ENCODE data around the gene UNC5A.

UNC5A gene

GRCh38 chr5:176819476-176819875 lies 9.1 kb downstream of the UNC5A start:
- no peak for ATAC-seq
- TF ChIP-seq ZC3H10 (CRISPR knock-in tag; IDR thresholded peaks at IDR 0.05), result no peak
- TF ChIP-seq RARB (CRISPR knock-in tag; IDR thresholded peaks at IDR 0.05), result no peak
- no peak for TF ChIP-seq ZNF565 (CRISPR knock-in tag; conservative IDR thresholded peaks at IDR 0.05; ENCODE audit: low read depth)
- no peak for TF ChIP-seq CSRNP3 (CRISPR knock-in tag; IDR thresholded peaks at IDR 0.05)
- no peak for TF ChIP-seq ZFP30 (CRISPR knock-in tag; IDR thresholded peaks at IDR 0.05)
- TF ChIP-seq ZFP3 (CRISPR knock-in tag; IDR thresholded peaks at IDR 0.05), result no peak
- no peak for TF ChIP-seq PPARA (CRISPR knock-in tag; IDR thresholded peaks at IDR 0.05; ENCODE audit: borderline replicate concordance)
- TF ChIP-seq POU6F1 (CRISPR knock-in tag; IDR thresholded peaks at IDR 0.05; ENCODE audit: borderline replicate concordance, low read depth), result no peak
- no peak for TF ChIP-seq SNAI2 (CRISPR knock-in tag; IDR thresholded peaks at IDR 0.05)
- no peak for TF ChIP-seq CSDC2 (CRISPR knock-in tag; IDR thresholded peaks at IDR 0.05)
- no peak for TF ChIP-seq ARNTL (CRISPR knock-in tag; IDR thresholded peaks at IDR 0.05; ENCODE audit: borderline replicate concordance, low read depth)

- TF ChIP-seq TSHZ2 (CRISPR knock-in tag; IDR thresholded peaks at IDR 0.05) (no peak), ARNTL (CRISPR knock-in tag; IDR thresholded peaks at IDR 0.05; ENCODE audit: borderline replicate concordance, low read depth) (no peak), CSDC2 (CRISPR knock-in tag; IDR thresholded peaks at IDR 0.05) (no peak), POU6F1 (CRISPR knock-in tag; IDR thresholded peaks at IDR 0.05; ENCODE audit: borderline replicate concordance, low read depth) (no peak), PPARA (CRISPR knock-in tag; IDR thresholded peaks at IDR 0.05; ENCODE audit: borderline replicate concordance) (no peak), OSR1 (CRISPR knock-in tag; IDR thresholded peaks at IDR 0.05) (no peak), GLIS3 (CRISPR knock-in tag; IDR thresholded peaks at IDR 0.05) (no peak), ZNF565 (CRISPR knock-in tag; conservative IDR thresholded peaks at IDR 0.05; ENCODE audit: low read depth) (no peak), ZFP3 (CRISPR knock-in tag; IDR thresholded peaks at IDR 0.05) (no peak), TOX (CRISPR knock-in tag; IDR thresholded peaks at IDR 0.05; ENCODE audit: borderline replicate concordance) (no peak), ESRRG (CRISPR knock-in tag; IDR thresholded peaks at IDR 0.05) (no peak), TCF4 (CRISPR knock-in tag; IDR thresholded peaks at IDR 0.05; ENCODE audit: borderline replicate concordance) (no peak), ISL1 (CRISPR knock-in tag; IDR thresholded peaks at IDR 0.05) (no peak), RARB (CRISPR knock-in tag; IDR thresholded peaks at IDR 0.05) (no peak), ZNF8 (CRISPR knock-in tag; IDR thresholded peaks at IDR 0.05) (no peak), ZFP30 (CRISPR knock-in tag; IDR thresholded peaks at IDR 0.05) (no peak), SNAI2 (CRISPR knock-in tag; IDR thresholded peaks at IDR 0.05) (no peak), BACH2 (CRISPR knock-in tag; IDR thresholded peaks at IDR 0.05; ENCODE audit: borderline replicate concordance) (no peak), PATZ1 (CRISPR knock-in tag; IDR thresholded peaks at IDR 0.05; ENCODE audit: borderline replicate concordance) (no peak)
- ATAC-seq, result no peak
Observed at GRCh38 chr5:176820937-176821336, 10.6 kb downstream of the UNC5A start.

- no peak for ATAC-seq
- TF ChIP-seq CREB5 (CRISPR knock-in tag; IDR thresholded peaks at IDR 0.05; ENCODE audit: low read depth) (no peak), CSRNP3 (CRISPR knock-in tag; IDR thresholded peaks at IDR 0.05) (no peak), ZNF565 (CRISPR knock-in tag; conservative IDR thresholded peaks at IDR 0.05; ENCODE audit: low read depth) (no peak), SNAI2 (CRISPR knock-in tag; IDR thresholded peaks at IDR 0.05) (no peak), OSR1 (CRISPR knock-in tag; IDR thresholded peaks at IDR 0.05) (no peak), CSDC2 (CRISPR knock-in tag; IDR thresholded peaks at IDR 0.05) (no peak), PPARA (CRISPR knock-in tag; IDR thresholded peaks at IDR 0.05; ENCODE audit: borderline replicate concordance) (no peak), GLIS3 (CRISPR knock-in tag; IDR thresholded peaks at IDR 0.05) (no peak), PATZ1 (CRISPR knock-in tag; IDR thresholded peaks at IDR 0.05; ENCODE audit: borderline replicate concordance) (no peak), ZC3H10 (CRISPR knock-in tag; IDR thresholded peaks at IDR 0.05) (no peak), ARNTL (CRISPR knock-in tag; IDR thresholded peaks at IDR 0.05; ENCODE audit: borderline replicate concordance, low read depth) (no peak)
Observed at GRCh38 chr5:176821441-176821840, 11.1 kb downstream of the UNC5A start.

All from SK-N-SH treated with all-trans-retinoic acid at 6 μM for 48 hours (cell line).